HG02798 (cell line): Measurements from ENCODE around the gene CHAF1A.

Experiments
- ATAC-seq: cut with Tn5 transposase; IDR thresholded peaks from one replicate; pipeline ENCODE4 v1.9.1; 2021; ENCODE audit warnings: mild to moderate bottlenecking; ENCODE audit not compliant: unreplicated experiment, poor library complexity

The CHAF1A gene

GRCh38 chr19:4365791-4366665 lies 36.4 kb upstream of the CHAF1A start:
- no peak for ATAC-seq

- ATAC-seq: no peak
These were observed 35.6 kb upstream of the CHAF1A start for GRCh38 chr19:4366666-4367335.

DNA sequence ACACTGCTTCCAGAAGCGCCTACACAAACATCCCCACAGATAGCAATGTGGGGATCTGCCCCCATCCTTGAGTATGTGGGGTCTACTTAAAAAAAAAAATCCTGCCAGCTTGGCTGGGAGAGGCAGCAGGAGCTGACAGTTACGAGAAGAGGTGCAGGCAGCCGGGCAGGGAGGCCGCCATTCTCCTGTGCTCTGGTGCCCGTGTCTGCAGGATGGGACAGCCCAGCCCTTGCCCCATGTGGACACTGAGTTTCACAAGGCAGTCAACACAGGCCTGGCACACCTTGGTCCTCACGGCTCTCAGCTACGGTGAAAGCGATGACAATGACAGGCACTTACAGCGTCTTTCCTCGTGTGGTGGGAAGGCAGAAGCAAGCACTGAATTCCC lies 35.1 kb upstream of the CHAF1A start:
- ATAC-seq: no peak

DNA sequence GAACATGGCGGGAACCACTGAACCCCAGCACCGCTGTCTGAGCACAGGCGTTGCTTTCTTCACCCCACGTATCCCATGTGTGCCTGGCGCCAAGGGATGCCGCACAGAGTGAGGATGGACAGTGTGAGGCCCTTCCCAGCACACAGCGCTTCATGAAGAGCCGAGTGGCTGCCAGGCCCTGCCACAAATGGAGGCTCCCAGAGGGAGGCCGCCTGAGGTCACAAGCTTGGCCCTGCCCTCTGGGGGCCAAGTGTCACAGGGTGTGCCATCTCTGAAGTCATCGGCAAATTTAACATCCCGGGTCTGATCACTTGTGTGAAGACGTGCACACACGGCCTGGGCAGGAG lies 34.7 kb upstream of the CHAF1A start:
- ATAC-seq: no peak

- no peak for ATAC-seq
These were observed 34.2 kb upstream of the CHAF1A start for GRCh38 chr19:4368128-4368820.

DNA sequence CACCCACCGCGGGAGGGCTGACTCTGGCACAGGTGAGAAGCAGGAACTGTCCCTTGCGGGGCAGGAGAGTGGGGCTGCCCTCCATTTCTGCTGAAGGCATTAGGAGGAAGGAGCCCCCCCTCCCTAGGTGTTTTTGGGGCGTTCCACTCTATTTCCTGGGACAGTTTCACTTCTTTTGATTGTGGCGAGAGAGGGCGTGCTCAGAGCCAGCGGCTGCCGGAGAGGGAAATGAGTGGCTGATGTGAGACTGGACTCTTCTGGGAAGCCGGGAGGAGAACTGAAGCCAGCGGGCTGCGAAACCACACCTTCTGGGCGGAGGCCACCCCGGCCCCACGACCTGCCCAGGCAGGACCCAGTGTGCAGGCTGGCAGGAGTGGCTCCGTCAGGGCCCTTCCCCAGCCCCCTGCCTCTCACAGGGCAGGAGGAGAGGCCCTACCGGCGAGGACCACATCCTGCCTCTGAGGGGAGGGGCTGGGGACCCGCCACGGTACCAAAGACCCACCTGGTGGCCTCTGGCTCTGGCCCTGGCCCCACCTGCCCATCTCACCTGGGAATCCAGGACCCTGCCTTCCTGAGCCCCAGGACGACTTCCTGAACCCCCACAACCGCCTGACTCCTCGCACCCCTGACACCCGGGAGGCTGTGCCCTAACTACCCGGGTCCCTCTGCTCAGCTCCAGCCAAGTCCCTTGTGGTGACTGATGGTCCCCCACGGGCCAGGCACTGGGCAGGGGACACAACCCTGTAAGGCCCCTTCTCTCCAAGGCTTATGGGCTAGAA lies 33.1 kb upstream of the CHAF1A start:
- peak; percentile 60 for ATAC-seq

GRCh38 chr19:4369888-4370260 lies 32.6 kb upstream of the CHAF1A start:
- peak; percentile 42 for ATAC-seq

- ATAC-seq: no peak
These were observed 31.9 kb upstream of the CHAF1A start for GRCh38 chr19:4370418-4371041.

DNA sequence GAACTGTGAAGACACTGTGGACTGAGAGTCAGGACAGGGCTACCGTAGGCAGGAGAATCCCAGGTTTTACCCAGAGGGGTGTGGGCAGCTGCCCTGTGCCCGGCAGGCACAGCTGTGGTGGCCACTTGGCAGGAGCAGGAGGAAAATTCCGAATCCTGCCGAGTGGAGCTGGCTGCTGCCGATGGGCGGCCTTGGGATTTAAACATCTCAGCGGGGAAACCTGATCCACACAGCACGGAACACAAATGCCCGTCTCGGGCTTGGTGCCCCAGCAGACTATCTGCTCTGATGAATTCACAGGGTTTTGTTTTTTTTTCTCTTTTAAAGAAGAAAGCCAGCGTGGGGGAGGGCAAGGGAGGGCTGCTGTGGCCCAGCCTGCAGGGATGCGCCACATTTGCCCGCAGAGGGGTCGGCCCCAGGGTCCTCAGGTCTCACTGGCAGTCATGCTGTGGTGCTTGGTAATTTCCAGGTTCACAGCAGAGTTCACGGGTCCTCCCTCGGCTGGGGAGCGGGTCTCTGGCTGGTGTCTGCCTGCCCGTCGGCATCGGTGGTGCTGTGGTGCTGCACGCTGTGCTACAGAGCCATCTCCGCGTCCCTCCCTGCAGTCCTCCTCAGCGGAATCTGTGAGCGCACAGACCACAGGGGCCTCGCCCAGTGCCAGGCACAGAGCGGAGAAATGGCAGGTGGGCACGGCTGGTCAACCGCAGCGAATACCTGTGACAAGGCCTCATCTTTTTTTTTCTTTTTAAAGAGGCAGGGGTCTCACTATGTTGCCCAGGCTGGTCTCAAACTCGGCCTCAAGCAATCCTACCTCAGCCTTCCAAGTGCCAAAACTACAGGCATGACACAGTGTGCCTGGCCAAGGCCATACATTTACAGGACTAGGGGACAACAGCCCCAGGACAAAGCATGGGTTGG lies 30.9 kb upstream of the CHAF1A start:
- ATAC-seq: no peak

DNA sequence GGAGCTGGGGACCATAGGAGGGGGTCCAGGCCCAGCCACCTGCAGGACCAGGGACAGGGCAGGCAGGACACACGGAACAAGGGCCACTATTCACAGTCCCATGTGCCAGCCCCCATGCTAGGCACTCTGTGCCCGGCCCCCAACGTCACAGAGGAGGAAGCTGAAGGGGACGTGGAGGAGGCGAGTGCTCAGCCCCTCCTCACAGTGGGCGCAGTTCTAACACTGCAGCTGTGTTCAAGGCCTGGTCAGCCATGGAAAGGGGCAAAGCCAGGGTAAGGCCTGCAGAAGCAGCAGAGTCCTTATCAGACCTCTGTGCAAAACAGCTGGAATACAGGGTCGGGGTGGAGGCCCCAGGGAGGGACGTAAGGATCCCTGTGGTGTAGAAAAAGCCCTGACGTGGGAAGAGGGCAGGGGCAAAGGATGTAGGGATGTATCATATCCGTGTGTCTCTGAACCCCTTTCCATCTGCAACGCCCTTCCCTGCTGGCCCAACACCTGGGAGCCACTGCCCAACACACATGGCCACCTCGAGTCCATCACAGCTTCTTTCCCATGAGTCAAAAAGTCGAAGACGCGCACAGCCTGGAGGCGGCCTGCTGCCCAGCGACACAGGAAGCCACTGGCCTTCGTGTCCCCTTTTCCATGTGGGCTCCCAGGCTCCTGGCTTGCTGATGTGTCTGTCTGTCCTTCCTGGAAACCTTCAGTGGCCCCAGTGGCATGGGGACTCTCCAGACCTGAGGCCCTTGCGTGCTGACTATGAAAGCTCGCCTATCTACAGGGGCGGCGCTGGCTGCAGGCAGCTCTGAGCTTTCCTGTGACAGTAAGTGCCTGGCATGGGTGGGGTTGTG lies 30.1 kb upstream of the CHAF1A start:
- no peak for ATAC-seq

DNA sequence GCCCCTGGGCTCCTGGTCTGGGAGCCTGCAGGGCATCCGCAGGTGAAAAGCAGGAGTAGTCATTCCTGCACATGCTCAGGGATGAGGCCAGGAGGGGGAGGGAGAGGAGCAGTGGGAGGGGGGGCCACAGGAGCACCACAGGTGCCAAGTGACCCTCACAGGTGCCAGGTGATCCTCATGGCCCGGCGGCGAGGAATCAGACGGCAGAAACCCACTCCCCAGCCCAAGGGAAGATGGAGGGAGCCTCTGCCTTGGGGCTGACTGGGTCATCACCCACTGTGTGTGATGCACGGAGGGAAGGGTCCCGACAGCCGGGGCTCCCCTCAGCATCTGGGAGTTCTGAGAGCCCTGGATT lies 29.4 kb upstream of the CHAF1A start:
- no peak for ATAC-seq

GRCh38 chr19:4373601-4374497 lies 28.6 kb upstream of the CHAF1A start:
- no peak for ATAC-seq

DNA sequence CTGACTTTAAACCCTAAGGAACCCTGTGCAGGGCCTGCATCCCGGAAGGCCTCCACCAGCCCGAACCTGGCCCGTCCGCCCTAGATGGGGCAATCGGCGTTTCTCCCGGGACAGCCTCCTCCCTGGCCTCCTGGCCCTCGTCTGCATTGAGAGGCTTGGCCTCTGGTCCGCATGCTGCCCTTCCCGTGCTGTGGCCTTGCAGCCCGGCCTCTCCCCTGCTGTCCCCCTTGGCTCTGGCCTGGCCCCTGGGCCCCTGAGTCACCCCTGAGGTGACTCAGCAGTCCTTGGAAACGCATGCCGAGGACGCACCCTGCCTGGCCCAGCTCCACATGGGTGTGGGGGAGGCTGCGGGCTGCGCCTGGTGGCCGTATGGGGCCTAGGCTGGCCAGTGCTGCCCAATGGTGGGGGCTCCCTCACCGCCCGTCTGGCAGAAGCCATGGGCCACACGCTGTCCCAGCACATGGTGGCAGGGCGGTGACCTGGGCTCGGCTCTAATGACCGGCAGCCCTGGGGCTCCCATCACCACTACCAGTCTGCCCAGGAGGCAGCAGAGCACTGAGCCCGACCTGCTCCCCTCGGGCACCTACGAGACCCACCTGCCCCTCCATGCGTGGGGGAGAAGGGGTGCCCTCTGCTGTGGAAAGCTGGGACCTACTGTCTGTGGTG lies 27.8 kb upstream of the CHAF1A start:
- no peak for ATAC-seq

GRCh38 chr19:4375164-4376027 lies 27.0 kb upstream of the CHAF1A start:
- ATAC-seq: no peak

- ATAC-seq: no peak
These were observed 26.3 kb upstream of the CHAF1A start for GRCh38 chr19:4376028-4376670.

DNA sequence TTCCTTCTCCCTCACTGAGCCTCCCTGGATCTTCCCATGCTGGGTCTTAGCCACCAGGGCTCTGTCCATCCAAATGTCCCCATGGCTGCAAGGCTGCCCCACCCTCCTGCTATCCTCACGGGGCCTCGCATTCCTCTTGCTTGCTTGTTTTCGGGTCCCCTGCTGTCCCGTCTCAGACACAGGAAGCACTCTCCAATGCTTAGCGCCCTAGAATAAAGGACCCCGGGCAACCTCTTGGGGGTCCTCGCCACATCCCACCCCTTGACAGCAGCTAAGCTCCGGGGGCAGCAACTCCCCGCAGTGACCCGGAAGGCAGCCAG lies 25.8 kb upstream of the CHAF1A start:
- no peak for ATAC-seq
